ENCODE data around the gene SLC15A3. TPM values are rescaled to one million over a fixed set of nuclear protein-coding genes. Genes with fewer than 3 reads are reported as not detected.

The SLC15A3 gene
- total RNA-seq, 4 donors from 2014 or later = 3.7 to 61.9 (median 8.8) TPM

DNA sequence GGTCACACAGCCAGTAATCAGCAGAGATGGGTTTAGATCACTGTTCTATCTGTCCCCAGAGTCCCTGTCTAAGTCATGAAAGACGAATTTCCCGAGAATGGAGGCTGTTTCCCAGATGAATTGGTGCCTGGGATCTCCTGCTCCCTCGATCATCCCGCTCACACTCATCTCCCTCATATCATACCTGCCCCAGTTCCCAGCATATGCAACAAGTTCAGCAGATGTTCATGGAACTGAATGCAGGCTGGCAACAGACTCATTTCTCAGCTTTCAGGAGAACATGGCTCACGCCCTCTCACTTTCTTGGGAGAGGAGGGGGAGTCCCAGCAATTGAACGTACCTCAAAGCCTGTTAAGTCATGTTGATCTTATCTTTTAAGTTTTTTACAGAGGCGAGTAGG is 41.6 kb upstream of the SLC15A3 start:
- no peak overlapping the region for H3K4me3 ChIP-seq
- H3K4me1 ChIP-seq = peaks cover 4 to 10% (median 4%) of the 10 kb centered on the region in 4 donors
- no peaks in the 10 kb centered on the region for H3K36me3 ChIP-seq
- H3K9me3 ChIP-seq = no peaks in the 10 kb centered on the region
- H3K27ac ChIP-seq = no peak overlapping the region
- no peak for TF ChIP-seq POLR2A (IDR thresholded peaks at IDR 0.05)
- TF ChIP-seq, protein P1, sequence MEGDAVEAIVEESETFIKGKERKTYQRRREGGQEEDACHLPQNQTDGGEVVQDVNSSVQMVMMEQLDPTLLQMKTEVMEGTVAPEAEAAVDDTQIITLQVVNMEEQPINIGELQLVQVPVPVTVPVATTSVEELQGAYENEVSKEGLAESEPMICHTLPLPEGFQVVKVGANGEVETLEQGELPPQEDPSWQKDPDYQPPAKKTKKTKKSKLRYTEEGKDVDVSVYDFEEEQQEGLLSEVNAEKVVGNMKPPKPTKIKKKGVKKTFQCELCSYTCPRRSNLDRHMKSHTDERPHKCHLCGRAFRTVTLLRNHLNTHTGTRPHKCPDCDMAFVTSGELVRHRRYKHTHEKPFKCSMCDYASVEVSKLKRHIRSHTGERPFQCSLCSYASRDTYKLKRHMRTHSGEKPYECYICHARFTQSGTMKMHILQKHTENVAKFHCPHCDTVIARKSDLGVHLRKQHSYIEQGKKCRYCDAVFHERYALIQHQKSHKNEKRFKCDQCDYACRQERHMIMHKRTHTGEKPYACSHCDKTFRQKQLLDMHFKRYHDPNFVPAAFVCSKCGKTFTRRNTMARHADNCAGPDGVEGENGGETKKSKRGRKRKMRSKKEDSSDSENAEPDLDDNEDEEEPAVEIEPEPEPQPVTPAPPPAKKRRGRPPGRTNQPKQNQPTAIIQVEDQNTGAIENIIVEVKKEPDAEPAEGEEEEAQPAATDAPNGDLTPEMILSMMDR (IDR thresholded peaks at IDR 0.05) = no peak
- peak in 1 of 3 donors; percentile 2 for DNase-seq
- H3K27me3 ChIP-seq = no peaks in the 10 kb centered on the region

DNA sequence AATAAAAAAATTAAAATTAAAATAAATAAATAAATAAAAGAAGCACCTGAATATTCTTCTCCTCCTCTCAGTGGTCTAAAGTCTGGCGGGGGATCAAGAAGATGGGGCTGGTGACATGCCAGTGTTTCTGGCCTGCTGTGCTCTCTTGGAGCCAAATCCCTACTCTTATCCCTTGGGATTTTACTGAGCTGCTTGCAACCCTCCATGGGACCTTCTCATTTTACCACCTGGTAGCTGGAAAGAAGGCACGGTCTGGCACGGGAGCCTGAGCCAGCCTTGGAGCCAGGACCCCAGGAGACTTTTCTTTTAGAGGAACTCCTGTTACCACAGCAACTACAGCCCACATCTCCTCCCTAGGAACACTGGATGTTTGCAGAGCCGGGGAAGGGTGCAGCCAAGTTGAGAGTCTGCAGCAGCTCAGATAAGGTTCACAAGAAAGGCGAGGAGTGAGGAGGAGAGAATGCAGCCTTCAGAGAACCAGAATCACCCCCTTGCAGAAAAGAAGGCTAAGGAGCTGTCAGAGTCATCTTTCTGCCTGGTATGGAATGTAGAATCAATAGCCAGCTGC is 41.0 kb upstream of the SLC15A3 start:
- DNase-seq = peak in 2 of 3 donors; percentile 19 to 24
- Histone ChIP-seq H3K4me3 (no peak overlapping the region), H3K9me3 (no peaks in the 10 kb centered on the region), H3K27ac (no peak overlapping the region), H3K27me3 (no peaks in the 10 kb centered on the region), H3K4me1 (peaks cover 4 to 10% (median 5%) of the 10 kb centered on the region in 4 donors), H3K36me3 (no peaks in the 10 kb centered on the region)
- TF ChIP-seq, protein P1 (IDR thresholded peaks at IDR 0.05) = no peak
- no peak for TF ChIP-seq POLR2A (IDR thresholded peaks at IDR 0.05)

DNA sequence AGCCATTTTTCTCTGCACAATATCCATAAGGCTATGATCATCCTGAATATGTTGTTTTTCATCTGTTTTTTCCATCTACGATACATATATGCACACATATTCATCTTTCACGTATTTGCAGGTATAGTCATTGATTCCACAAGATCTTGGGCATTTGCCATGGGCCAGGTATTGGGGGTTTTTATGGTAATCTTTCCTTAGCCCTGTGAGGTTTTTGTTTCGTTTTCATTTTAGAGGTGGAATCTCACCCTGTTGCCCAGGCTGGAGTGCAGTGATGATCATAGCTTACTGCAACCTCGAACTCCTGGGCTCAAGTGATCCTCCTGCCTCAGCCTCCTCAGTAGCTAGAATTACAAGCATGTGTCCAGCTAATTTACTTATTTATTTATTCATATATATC is 39.5 kb upstream of the SLC15A3 start:
- H3K4me1 ChIP-seq = peaks cover 4 to 14% (median 7%) of the 10 kb centered on the region in 4 donors
- DNase-seq = peak in 2 of 3 donors; percentile 12 to 33
- no peaks in the 10 kb centered on the region for H3K27me3 ChIP-seq
- no peak overlapping the region for H3K27ac ChIP-seq
- no peak overlapping the region for H3K4me3 ChIP-seq
- no peaks in the 10 kb centered on the region for H3K9me3 ChIP-seq
- H3K36me3 ChIP-seq = no peaks in the 10 kb centered on the region
- TF ChIP-seq, protein P1 (IDR thresholded peaks at IDR 0.05) = no peak
- TF ChIP-seq POLR2A (IDR thresholded peaks at IDR 0.05) = no peak

DNA sequence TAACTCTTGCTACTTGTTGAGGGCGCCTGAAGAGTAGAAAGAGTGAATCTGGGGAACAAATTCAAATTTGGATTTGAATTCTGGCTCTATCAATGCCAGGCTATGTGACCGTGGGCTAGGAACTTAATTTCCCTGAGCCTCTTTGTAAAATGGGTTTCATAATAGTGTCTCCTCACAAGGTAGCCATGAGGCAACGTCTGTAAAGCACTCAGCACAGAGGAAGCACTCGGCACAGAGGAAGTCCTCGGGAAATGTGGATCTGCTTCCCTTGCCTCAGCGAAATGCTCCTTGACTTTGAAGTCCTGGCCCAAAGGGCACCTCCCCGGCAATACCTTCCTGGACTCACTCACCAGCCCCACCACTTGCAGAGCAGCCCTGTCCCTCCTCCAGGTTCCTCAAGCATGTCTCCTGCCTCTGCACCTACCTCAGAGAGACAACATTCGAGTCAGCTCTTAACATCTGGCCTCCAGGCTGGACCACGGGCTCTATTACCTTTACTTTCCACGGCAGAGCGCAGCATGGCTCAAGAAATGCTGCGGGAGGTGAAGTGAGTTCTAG is 37.2 kb upstream of the SLC15A3 start:
- no peaks in the 10 kb centered on the region for H3K9me3 ChIP-seq
- H3K27me3 ChIP-seq = no peaks in the 10 kb centered on the region
- H3K4me3 ChIP-seq = no peak overlapping the region
- TF ChIP-seq POLR2A (IDR thresholded peaks at IDR 0.05) = no peak
- TF ChIP-seq, protein P1 (IDR thresholded peaks at IDR 0.05) = no peak
- peak overlapping the region in 2 of 4 donors; percentile 42 to 77 for H3K27ac ChIP-seq
- peak; percentile 34 to 69 (median 68) for DNase-seq
- no peaks in the 10 kb centered on the region for H3K36me3 ChIP-seq
- peaks cover 0 to 17% (median 2%) of the 10 kb centered on the region in 4 donors for H3K4me1 ChIP-seq

DNA sequence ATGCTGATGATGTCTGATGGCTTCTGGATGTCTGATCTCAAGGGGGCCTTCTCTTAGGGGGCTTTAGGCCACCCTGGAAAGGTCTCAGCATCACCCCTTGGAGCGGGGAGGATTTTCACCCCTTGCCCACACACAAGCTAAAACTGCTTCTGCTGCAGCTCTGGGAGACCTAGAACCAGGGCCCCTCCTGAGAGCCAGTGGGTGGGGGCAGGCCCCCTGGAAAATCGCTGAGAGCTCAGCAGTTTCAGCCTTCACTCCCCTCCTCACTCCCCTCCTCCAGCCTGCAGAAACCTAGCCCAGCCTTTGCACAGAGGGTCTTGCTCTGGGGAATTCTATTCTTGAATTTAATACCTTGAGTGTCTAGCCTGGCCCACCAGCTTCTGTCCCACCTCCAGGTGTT is 36.7 kb upstream of the SLC15A3 start:
- no peak for TF ChIP-seq POLR2A (IDR thresholded peaks at IDR 0.05)
- TF ChIP-seq, protein P1 (IDR thresholded peaks at IDR 0.05) = no peak
- no peaks in the 10 kb centered on the region for H3K9me3 ChIP-seq
- H3K4me1 ChIP-seq = peaks cover 0 to 17% (median 2%) of the 10 kb centered on the region in 4 donors
- no peaks in the 10 kb centered on the region for H3K27me3 ChIP-seq
- peak overlapping the region in 3 of 4 donors; percentile 38 to 77 (median 66) for H3K27ac ChIP-seq
- no peak overlapping the region for H3K4me3 ChIP-seq
- no peaks in the 10 kb centered on the region for H3K36me3 ChIP-seq
- DNase-seq = no peak
